Measurements from ENCODE around the gene SLC8B1. TPM values are rescaled to one million over a fixed set of nuclear protein-coding genes. Genes with fewer than 3 reads are reported as not detected.

The SLC8B1 gene
- total and polyA plus RNA-seq, 9 of the 15 experiments (the other 6 are each of a cell fraction or from before 2014, with no cell fraction given) = 0.86 to 34.1 (median 18.5) TPM

DNA sequence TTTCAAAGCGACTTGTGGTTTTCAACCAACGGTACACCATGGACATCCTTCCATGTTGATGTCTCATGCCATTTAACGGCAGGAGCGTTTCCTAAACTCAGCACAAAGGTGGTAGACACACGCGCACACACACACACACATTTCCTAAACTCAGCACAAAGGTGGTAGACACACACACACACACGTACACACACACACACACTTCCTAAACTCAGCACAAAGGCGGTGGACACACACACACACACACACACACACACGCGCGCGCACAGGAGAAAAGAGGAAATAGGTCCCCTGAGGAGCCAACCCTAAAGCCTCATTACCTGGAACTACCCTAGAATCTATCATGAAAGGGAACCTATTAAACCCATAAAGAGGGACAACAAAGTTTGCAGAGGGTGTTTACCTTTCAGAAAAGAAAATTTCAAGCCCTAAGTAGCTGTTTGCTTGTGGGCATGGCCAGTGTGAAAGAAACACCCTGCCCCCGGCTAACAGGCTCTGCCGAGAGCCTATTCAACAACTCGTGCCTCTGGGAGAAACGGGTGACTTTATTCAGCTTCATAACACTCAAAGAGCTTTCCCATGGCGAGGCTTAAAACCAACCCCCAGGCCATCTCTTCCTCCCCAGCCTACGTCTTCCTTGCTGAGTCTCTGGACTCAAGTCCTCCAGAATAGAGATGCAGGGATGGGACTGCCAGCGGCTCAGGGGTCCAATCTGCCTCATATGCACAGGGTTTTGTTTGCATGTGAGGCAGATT lies 31.8 kb downstream of the SLC8B1 start (continued):
- TF ChIP-seq, protein P1, sequence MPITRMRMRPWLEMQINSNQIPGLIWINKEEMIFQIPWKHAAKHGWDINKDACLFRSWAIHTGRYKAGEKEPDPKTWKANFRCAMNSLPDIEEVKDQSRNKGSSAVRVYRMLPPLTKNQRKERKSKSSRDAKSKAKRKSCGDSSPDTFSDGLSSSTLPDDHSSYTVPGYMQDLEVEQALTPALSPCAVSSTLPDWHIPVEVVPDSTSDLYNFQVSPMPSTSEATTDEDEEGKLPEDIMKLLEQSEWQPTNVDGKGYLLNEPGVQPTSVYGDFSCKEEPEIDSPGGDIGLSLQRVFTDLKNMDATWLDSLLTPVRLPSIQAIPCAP (CRISPR knock-in tag; IDR thresholded peaks at IDR 0.05; ENCODE audit: borderline replicate concordance) = no peak
- peak in 1 of 2 experiments; percentile 73; a peak in 1 of 4 replicates for TF ChIP-seq MLLT1 (IDR thresholded peaks at IDR 0.05)
- no peak for TF ChIP-seq SNAPC5 (CRISPR knock-in tag; IDR thresholded peaks at IDR 0.05)

GRCh38 chr12:113302466-113302865 lies 32.4 kb downstream of the SLC8B1 start:
- WGBS (ENCODE audit: insufficient coverage, low coverage, missing lambda C conversion rate) = 62% methylated on average over 8 of the region's 8 CpGs
- no TSS peak for BruUV-seq (replicated peaks)
- FAIRE-seq = no peak

More at GRCh38 chr12:113302466-113302865, 32.4 kb downstream of the SLC8B1 start:
- Histone ChIP-seq H4K20me1 (replicated peaks; ENCODE audit: control insufficient read depth, insufficient read depth, low read length) (no peaks in the 10 kb centered on the region), H3K4me3 (no peak overlapping the region), H3K9ac (ENCODE audit: insufficient read depth in 1 of 2, low read depth in 2 of 2, low read length in 2 of 2) (no peak overlapping the region), H3K79me2 (ENCODE audit: control insufficient read depth, insufficient read depth, low read length) (no peaks in the 10 kb centered on the region), H3K4me2 (ENCODE audit: insufficient read depth, low read length) (no peak overlapping the region), H3K27me3 (ENCODE audit: control insufficient read depth in 2 of 2, insufficient read depth in 2 of 2, low read length in 2 of 2) (no peaks in the 10 kb centered on the region), H3K36me3 (ENCODE audit: control insufficient read depth, insufficient read depth, low read length) (peaks cover 32% of the 10 kb centered on the region; the same call in 2 of the 3 replicates), H3K9me1 (ENCODE audit: control insufficient read depth, insufficient read depth, low read length) (no peaks in the 10 kb centered on the region), H3K4me1 (replicated peaks in 1 of 2; ENCODE audit: control insufficient read depth in 2 of 2, insufficient read depth in 2 of 2, low read length in 2 of 2) (peaks cover 30 to 31% of the 10 kb centered on the region in 2 experiments; a peak in 4 of 5 replicates), H3K9me3 (replicated peaks; ENCODE audit: control insufficient read depth, insufficient read depth, low read depth, low read length) (no peaks in the 10 kb centered on the region), H3K27ac (ENCODE audit: extremely low read depth, low read depth, low read length) (no peak overlapping the region), H2AFZ (ENCODE audit: low read depth, low read length) (no peak overlapping the region)
- ATAC-seq (no peak), DNase-seq (ENCODE audit: extremely low read depth in 1 of 4, low spot score in 3 of 4) (no peak)
- TF ChIP-seq KHSRP (IDR thresholded peaks at IDR 0.05) (no peak), SP1 (CRISPR knock-in tag; IDR thresholded peaks at IDR 0.05) (0 out of 2 replicates have a peak, but pooled peaks have one; percentile 16)
- in situ Hi-C loops (cut with MboI) (no loop called here), intact Hi-C loops (cut with micrococcal nuclease) (no loop called here)
- POLR2A ChIA-PET = interaction anchor here (1.1 to 1.3 kb wide), 2 partner anchors 12 to 658 kb away, joined by 3 to 4 read pairs; no protein-coding TSS in a partner anchor
- CTCF ChIA-PET (ENCODE audit: low intra/inter-chr PET ratio) = no interaction called here

Data from K562 (cell line).